ENCODE measurements around the gene CYP46A1. TPM values are rescaled to one million over a fixed set of nuclear protein-coding genes. Genes with fewer than 3 reads are reported as not detected.

Gene CYP46A1
- total and polyA plus RNA-seq, 4 donors = 0.14 to 0.92 (median 0.48) TPM

DNA sequence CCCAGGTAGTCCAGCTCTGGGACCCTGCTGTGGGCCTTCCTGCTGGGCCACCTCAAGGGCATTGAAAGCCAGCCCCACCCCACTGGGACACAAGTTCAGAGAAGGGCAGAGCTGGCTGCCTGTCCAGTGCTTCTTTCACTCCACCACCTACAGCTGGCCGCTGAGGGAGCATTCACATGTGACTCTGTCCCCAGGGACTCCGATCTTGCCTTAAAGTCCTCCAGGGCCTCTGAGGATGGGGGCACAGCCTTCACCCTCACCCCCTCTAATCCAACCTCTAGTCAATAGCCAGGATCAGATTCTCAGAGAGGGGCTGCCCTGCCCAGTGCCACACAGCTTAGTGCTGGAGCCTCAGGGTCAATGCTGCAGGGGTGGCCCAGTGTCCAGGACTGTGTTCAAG lies 5.0 kb upstream of the CYP46A1 start:
- H3K27me3 ChIP-seq (ENCODE audit: control insufficient read depth in 4 of 4, insufficient read depth in 4 of 4, low read length in 3 of 4) = no peaks in the 10 kb centered on the region
- no peaks in the 10 kb centered on the region for H3K36me3 ChIP-seq (ENCODE audit: control insufficient read depth in 4 of 4, insufficient read depth in 3 of 4, low read depth in 1 of 4, low read length in 3 of 4)
- TF ChIP-seq, protein P1, sequence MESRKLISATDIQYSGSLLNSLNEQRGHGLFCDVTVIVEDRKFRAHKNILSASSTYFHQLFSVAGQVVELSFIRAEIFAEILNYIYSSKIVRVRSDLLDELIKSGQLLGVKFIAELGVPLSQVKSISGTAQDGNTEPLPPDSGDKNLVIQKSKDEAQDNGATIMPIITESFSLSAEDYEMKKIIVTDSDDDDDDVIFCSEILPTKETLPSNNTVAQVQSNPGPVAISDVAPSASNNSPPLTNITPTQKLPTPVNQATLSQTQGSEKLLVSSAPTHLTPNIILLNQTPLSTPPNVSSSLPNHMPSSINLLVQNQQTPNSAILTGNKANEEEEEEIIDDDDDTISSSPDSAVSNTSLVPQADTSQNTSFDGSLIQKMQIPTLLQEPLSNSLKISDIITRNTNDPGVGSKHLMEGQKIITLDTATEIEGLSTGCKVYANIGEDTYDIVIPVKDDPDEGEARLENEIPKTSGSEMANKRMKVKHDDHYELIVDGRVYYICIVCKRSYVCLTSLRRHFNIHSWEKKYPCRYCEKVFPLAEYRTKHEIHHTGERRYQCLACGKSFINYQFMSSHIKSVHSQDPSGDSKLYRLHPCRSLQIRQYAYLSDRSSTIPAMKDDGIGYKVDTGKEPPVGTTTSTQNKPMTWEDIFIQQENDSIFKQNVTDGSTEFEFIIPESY (IDR thresholded peaks at IDR 0.05) = no peak
- TF ChIP-seq TAF1 (conservative IDR thresholded peaks at IDR 0.05) = no peak
- TF ChIP-seq FOXA2 (IDR thresholded peaks at IDR 0.05) = no peak
- no peak for TF ChIP-seq GABPA (IDR thresholded peaks at IDR 0.05 in 1 of 2, conservative IDR thresholded peaks at IDR 0.05 in 1 of 2)
- peaks cover 0 to 7% (median 2%) of the 10 kb centered on the region in 4 donors for H3K9me3 ChIP-seq (ENCODE audit: control insufficient read depth in 4 of 4, low read length in 3 of 4)
- H3K4me1 ChIP-seq (ENCODE audit: control insufficient read depth in 4 of 4, insufficient read depth in 4 of 4, low read length in 3 of 4) = peaks cover 4 to 11% (median 9%) of the 10 kb centered on the region in 4 donors
- no peak overlapping the region for H3K27ac ChIP-seq (ENCODE audit: low read depth in 1 of 2, low read length in 2 of 2)
- no peak overlapping the region for H3K9ac ChIP-seq (ENCODE audit: low read depth in 1 of 2, low read length in 2 of 2)
- no peak overlapping the region for H3K4me3 ChIP-seq (ENCODE audit: low read depth in 1 of 3, low read length in 3 of 3)
- WGBS = 93% methylated on average over 2 of the region's 2 CpGs
- DNase-seq (ENCODE audit: low spot score) = no peak

DNA sequence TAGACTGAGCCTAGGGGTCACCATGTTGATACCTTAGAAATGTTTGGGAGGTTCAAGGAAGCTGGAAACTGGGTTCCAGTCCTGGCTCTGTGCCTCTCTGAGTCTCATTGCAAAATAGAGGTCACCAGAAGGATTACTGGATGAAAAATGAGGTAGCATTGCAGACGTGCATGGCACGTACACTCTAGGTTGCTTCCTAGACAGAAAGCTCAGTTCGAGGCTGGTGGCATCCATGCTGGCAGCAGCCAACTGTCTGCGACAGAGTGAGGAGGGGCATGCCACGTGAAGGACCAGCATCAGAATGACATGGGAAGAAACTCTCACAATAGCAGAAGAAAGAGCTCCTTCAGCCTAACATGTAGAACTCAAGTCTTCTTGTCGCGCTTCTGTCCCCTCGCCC lies 4.6 kb upstream of the CYP46A1 start:
- H3K9me3 ChIP-seq (ENCODE audit: control insufficient read depth in 4 of 4, low read length in 3 of 4) = peaks cover 0 to 7% (median 2%) of the 10 kb centered on the region in 4 donors
- WGBS = 81% methylated on average over 8 of the region's 8 CpGs
- H3K4me1 ChIP-seq (ENCODE audit: control insufficient read depth in 4 of 4, insufficient read depth in 4 of 4, low read length in 3 of 4) = peaks cover 6 to 13% (median 10%) of the 10 kb centered on the region in 4 donors
- H3K36me3 ChIP-seq (ENCODE audit: control insufficient read depth in 4 of 4, insufficient read depth in 3 of 4, low read depth in 1 of 4, low read length in 3 of 4) = no peaks in the 10 kb centered on the region
- no peaks in the 10 kb centered on the region for H3K27me3 ChIP-seq (ENCODE audit: control insufficient read depth in 4 of 4, insufficient read depth in 4 of 4, low read length in 3 of 4)
- H3K27ac ChIP-seq (ENCODE audit: low read depth in 1 of 2, low read length in 2 of 2) = no peak overlapping the region
- DNase-seq (ENCODE audit: low spot score) = no peak
- no peak overlapping the region for H3K9ac ChIP-seq (ENCODE audit: low read depth in 1 of 2, low read length in 2 of 2)
- no peak for TF ChIP-seq HNF4A (conservative IDR thresholded peaks at IDR 0.05)
- no peak for TF ChIP-seq YY1 (IDR thresholded peaks at IDR 0.05)
- no peak overlapping the region for H3K4me3 ChIP-seq (ENCODE audit: low read depth in 1 of 3, low read length in 3 of 3)

DNA sequence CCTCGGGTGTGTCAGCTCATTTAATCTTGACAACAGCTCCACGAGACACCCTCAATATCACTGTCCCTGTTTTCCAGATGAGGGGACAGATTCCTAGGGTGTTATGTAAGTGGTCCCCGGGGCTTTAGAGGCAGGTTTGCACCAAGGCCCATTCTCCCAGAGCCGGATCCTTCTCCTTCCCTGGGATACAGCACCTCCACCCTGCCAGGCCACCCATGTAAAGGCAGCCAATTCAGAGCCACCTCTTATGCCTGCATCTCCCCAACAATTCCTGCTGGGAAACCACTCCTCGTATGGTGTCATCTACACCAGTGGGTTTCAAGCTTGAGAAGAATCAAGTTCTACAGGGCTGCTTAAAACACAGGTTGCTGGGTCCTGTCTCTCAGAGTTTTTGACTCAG lies 4.1 kb upstream of the CYP46A1 start:
- Histone ChIP-seq H3K27me3 (ENCODE audit: control insufficient read depth in 4 of 4, insufficient read depth in 4 of 4, low read length in 3 of 4) (no peaks in the 10 kb centered on the region), H3K36me3 (ENCODE audit: control insufficient read depth in 4 of 4, insufficient read depth in 3 of 4, low read depth in 1 of 4, low read length in 3 of 4) (no peaks in the 10 kb centered on the region), H3K9ac (ENCODE audit: low read depth in 1 of 2, low read length in 2 of 2) (no peak overlapping the region), H3K9me3 (ENCODE audit: control insufficient read depth in 4 of 4, low read length in 3 of 4) (peaks cover 0 to 7% (median 2%) of the 10 kb centered on the region in 4 donors), H3K4me3 (ENCODE audit: low read depth in 1 of 3, low read length in 3 of 3) (no peak overlapping the region), H3K4me1 (ENCODE audit: control insufficient read depth in 4 of 4, insufficient read depth in 4 of 4, low read length in 3 of 4) (peaks cover 6 to 15% (median 12%) of the 10 kb centered on the region in 4 donors), H3K27ac (ENCODE audit: low read depth in 1 of 2, low read length in 2 of 2) (no peak overlapping the region)
- no peak for TF ChIP-seq NR2F2 (IDR thresholded peaks at IDR 0.05)
- no peak for TF ChIP-seq JUND (IDR thresholded peaks at IDR 0.05)
- TF ChIP-seq TAF1 (conservative IDR thresholded peaks at IDR 0.05) = no peak
- TF ChIP-seq EGR1 (IDR thresholded peaks at IDR 0.05; ENCODE audit: low read depth in 2 of 2) = no peak
- no peak for TF ChIP-seq SP1 (IDR thresholded peaks at IDR 0.05)
- TF ChIP-seq RXRA (IDR thresholded peaks at IDR 0.05) = no peak
- no peak for TF ChIP-seq FOXA1 (IDR thresholded peaks at IDR 0.05)
- TF ChIP-seq HNF4A (conservative IDR thresholded peaks at IDR 0.05) = no peak
- TF ChIP-seq GABPA (IDR thresholded peaks at IDR 0.05 in 1 of 2, conservative IDR thresholded peaks at IDR 0.05 in 1 of 2) = no peak
- no peak for TF ChIP-seq FOXA2 (IDR thresholded peaks at IDR 0.05)
- no peak for TF ChIP-seq CTCF (IDR thresholded peaks at IDR 0.05; ENCODE audit: low read depth, low read length, missing input control)
- TF ChIP-seq, protein P2, sequence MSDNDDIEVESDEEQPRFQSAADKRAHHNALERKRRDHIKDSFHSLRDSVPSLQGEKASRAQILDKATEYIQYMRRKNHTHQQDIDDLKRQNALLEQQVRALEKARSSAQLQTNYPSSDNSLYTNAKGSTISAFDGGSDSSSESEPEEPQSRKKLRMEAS (IDR thresholded peaks at IDR 0.05) = no peak
- TF ChIP-seq HNF4G (IDR thresholded peaks at IDR 0.05) = no peak
- TF ChIP-seq, protein P1 (IDR thresholded peaks at IDR 0.05) = no peak
- no peak for TF ChIP-seq RAD21 (IDR thresholded peaks at IDR 0.05)
- TF ChIP-seq, protein P3, sequence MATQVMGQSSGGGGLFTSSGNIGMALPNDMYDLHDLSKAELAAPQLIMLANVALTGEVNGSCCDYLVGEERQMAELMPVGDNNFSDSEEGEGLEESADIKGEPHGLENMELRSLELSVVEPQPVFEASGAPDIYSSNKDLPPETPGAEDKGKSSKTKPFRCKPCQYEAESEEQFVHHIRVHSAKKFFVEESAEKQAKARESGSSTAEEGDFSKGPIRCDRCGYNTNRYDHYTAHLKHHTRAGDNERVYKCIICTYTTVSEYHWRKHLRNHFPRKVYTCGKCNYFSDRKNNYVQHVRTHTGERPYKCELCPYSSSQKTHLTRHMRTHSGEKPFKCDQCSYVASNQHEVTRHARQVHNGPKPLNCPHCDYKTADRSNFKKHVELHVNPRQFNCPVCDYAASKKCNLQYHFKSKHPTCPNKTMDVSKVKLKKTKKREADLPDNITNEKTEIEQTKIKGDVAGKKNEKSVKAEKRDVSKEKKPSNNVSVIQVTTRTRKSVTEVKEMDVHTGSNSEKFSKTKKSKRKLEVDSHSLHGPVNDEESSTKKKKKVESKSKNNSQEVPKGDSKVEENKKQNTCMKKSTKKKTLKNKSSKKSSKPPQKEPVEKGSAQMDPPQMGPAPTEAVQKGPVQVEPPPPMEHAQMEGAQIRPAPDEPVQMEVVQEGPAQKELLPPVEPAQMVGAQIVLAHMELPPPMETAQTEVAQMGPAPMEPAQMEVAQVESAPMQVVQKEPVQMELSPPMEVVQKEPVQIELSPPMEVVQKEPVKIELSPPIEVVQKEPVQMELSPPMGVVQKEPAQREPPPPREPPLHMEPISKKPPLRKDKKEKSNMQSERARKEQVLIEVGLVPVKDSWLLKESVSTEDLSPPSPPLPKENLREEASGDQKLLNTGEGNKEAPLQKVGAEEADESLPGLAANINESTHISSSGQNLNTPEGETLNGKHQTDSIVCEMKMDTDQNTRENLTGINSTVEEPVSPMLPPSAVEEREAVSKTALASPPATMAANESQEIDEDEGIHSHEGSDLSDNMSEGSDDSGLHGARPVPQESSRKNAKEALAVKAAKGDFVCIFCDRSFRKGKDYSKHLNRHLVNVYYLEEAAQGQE (IDR thresholded peaks at IDR 0.05) = no peak
- DNase-seq (ENCODE audit: low spot score) = no peak
- WGBS = 72% methylated on average over 5 of the region's 5 CpGs

Measured in liver (tissue), 9 donors.